ENCODE data around the gene TECTA. TPM values are rescaled to one million over a fixed set of nuclear protein-coding genes. Genes with fewer than 3 reads are reported as not detected.

The TECTA gene
- total RNA-seq, 1 donor from 2014 or later, result 2.3 TPM

DNA sequence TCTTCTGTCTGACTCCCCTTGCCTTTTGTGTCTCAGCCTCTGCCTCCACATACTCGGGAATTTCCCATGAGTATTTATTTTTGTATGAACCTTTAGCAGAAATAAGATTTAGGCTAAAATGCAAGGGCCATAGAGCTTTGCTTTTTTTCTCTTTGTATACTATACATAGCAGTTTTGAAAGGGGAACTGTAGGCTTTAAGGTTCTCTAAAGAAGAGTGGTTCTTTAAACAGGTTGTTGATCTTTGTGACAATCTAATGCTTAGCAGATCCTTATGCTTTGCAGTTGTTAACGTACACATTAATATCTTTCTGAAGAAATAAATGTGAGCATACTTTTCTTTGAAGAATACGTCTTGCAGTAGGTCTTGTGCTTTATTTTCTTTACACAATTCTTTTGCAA lies 42.1 kb upstream of the TECTA start:
- H3K27me3 Mint-ChIP-seq, result no peaks in the 10 kb centered on the region
- H3K9me3 Mint-ChIP-seq, result no peaks in the 10 kb centered on the region
- TF ChIP-seq, protein P1, sequence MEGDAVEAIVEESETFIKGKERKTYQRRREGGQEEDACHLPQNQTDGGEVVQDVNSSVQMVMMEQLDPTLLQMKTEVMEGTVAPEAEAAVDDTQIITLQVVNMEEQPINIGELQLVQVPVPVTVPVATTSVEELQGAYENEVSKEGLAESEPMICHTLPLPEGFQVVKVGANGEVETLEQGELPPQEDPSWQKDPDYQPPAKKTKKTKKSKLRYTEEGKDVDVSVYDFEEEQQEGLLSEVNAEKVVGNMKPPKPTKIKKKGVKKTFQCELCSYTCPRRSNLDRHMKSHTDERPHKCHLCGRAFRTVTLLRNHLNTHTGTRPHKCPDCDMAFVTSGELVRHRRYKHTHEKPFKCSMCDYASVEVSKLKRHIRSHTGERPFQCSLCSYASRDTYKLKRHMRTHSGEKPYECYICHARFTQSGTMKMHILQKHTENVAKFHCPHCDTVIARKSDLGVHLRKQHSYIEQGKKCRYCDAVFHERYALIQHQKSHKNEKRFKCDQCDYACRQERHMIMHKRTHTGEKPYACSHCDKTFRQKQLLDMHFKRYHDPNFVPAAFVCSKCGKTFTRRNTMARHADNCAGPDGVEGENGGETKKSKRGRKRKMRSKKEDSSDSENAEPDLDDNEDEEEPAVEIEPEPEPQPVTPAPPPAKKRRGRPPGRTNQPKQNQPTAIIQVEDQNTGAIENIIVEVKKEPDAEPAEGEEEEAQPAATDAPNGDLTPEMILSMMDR (conservative IDR thresholded peaks at IDR 0.05), result no peak
- H3K36me3 Mint-ChIP-seq, result peaks cover 47% of the 10 kb centered on the region
- no peak overlapping the region for H3K4me3 Mint-ChIP-seq
- H3K27ac Mint-ChIP-seq, result no peak overlapping the region
- no peak for DNase-seq (ENCODE audit: extremely low spot score, unreplicated experiment)
- no peaks in the 10 kb centered on the region for H3K4me1 Mint-ChIP-seq (ENCODE audit: unreplicated experiment)

DNA sequence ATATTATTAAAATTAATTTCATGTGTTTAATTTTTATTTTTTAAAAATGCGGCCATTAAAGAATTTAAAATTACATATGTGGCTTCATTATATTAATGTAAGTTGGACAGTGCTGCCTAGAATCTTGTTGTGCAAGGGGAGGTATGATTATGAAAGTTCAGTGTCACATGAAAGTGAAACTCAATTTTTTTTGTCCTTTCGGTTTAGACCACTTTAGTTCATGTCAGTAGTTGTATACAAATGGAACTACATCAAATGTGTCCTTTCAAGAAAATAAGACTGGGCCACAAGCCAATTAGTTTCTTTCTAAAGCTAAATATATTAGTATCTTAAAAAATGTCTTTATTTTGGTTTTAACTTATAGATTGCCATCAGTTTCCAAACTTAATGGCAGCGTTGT lies 41.4 kb upstream of the TECTA start:
- H3K4me1 Mint-ChIP-seq (ENCODE audit: unreplicated experiment), result no peaks in the 10 kb centered on the region
- H3K36me3 Mint-ChIP-seq, result peaks cover 51% of the 10 kb centered on the region
- no peaks in the 10 kb centered on the region for H3K9me3 Mint-ChIP-seq
- no peak overlapping the region for H3K4me3 Mint-ChIP-seq
- H3K27ac Mint-ChIP-seq, result no peak overlapping the region
- no peaks in the 10 kb centered on the region for H3K27me3 Mint-ChIP-seq
- TF ChIP-seq, protein P1 (conservative IDR thresholded peaks at IDR 0.05), result no peak
- DNase-seq (ENCODE audit: extremely low spot score, unreplicated experiment), result no peak

DNA sequence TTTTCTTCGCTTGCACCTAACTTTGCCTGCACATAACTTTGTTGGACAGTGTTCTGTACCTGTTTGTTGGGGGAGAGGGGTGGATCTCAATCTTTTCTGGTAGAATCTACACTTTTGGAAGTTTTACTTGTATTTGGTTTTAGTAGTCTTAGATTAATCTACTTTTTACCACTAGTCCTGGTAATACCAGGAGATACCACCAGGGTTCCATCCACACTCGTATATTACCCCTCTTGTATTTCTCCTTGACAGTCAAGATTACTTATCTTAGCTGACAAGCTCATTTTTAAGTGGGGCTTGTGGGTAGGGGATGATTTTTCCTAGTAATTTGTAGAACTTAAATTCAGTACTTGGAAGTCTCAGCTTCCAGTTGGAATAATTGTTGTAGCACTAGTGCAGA lies 37.3 kb upstream of the TECTA start:
- Mint-ChIP-seq H3K4me3 (no peak overlapping the region), H3K9me3 (no peaks in the 10 kb centered on the region), H3K36me3 (peaks cover 36% of the 10 kb centered on the region), H3K4me1 (ENCODE audit: unreplicated experiment) (peaks cover 16% of the 10 kb centered on the region), H3K27ac (no peak overlapping the region), H3K27me3 (no peaks in the 10 kb centered on the region)
- TF ChIP-seq, protein P1 (conservative IDR thresholded peaks at IDR 0.05), result peak; percentile 69
- no peak for DNase-seq (ENCODE audit: extremely low spot score, unreplicated experiment)

DNA sequence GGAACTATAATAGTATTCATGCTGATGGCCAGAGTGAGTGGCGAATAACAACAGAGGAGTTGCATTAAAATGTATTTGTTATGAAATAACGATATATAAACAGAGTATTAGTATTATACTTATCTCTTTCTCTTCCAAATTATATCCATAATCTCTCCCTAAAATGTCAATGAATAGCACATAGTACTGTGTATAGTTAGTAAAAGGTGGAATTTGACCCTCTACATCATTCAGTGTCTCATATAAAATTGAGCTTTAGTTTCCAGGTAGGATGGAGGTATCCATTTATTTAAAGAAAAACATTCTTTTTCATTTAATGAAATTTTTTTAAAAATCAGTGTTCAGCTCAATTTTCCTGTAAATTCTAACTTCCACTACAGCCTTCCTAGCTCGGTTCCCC lies 34.4 kb upstream of the TECTA start:
- TF ChIP-seq, protein P1 (conservative IDR thresholded peaks at IDR 0.05), result no peak

DNA sequence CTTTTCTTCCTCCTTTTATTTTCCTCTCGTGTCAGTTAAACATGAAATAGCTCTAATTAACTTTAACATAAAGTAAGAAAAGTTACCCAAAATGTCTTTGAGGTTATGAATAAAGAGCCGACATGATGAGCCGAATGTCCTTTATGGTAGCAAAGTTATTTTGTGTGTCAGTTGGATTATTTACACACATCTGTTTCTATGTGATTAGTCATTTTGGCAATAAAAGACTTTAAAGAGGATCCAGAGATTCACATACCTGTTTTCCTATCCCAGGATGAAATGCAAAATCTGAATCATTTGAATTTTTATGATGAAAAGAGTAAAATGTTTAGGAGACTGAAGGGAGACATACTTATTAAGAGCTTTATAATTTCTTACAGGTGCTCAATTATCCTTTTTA lies 34.0 kb upstream of the TECTA start:
- TF ChIP-seq, protein P1 (conservative IDR thresholded peaks at IDR 0.05), result no peak
- no peak overlapping the region for H3K4me3 Mint-ChIP-seq
- H3K9me3 Mint-ChIP-seq, result no peaks in the 10 kb centered on the region
- H3K36me3 Mint-ChIP-seq, result peaks cover 35% of the 10 kb centered on the region
- H3K4me1 Mint-ChIP-seq (ENCODE audit: unreplicated experiment), result peaks cover 33% of the 10 kb centered on the region
- no peak for DNase-seq (ENCODE audit: extremely low spot score, unreplicated experiment)
- H3K27ac Mint-ChIP-seq, result no peak overlapping the region
- no peaks in the 10 kb centered on the region for H3K27me3 Mint-ChIP-seq

More for the DNA sequence above, 34.4 kb upstream of the TECTA start:
- Mint-ChIP-seq H3K4me3 (no peak overlapping the region), H3K36me3 (peaks cover 36% of the 10 kb centered on the region), H3K27me3 (no peaks in the 10 kb centered on the region), H3K4me1 (ENCODE audit: unreplicated experiment) (peaks cover 29% of the 10 kb centered on the region), H3K27ac (no peak overlapping the region), H3K9me3 (no peaks in the 10 kb centered on the region)
- DNase-seq (ENCODE audit: extremely low spot score, unreplicated experiment), result no peak

DNA sequence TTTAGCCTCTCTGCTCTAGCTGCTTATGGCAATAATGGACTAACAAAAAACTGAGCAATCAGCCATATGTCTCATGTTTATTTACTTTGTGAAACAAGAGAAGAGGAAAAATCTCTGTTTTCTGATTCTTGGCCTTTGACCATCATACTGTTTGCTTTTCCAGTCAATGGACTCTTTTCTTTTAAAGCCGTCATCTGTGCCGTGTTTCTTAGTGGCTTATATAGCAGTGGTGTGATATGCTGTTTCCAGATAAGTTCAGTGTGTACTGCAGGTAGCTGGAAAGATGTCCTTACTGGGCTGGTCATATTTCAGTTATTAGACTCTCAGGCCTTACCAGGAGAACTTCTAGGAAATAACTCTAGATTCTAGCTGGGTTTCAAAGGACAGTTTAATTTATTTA lies 33.6 kb upstream of the TECTA start:
- peak overlapping the region; percentile 32 for H3K27ac Mint-ChIP-seq
- no peak for DNase-seq (ENCODE audit: extremely low spot score, unreplicated experiment)
- no peak overlapping the region for H3K4me3 Mint-ChIP-seq
- no peaks in the 10 kb centered on the region for H3K9me3 Mint-ChIP-seq
- H3K27me3 Mint-ChIP-seq, result no peaks in the 10 kb centered on the region
- H3K36me3 Mint-ChIP-seq, result peaks cover 34% of the 10 kb centered on the region
- TF ChIP-seq, protein P1 (conservative IDR thresholded peaks at IDR 0.05), result no peak
- peaks cover 35% of the 10 kb centered on the region for H3K4me1 Mint-ChIP-seq (ENCODE audit: unreplicated experiment)

Data from type B pancreatic cell (in vitro differentiated cells).